ELR (cell line): ENCODE data around the gene CALM1.

Experiments used
- DNase-seq: peaks from one replicate; pipeline ENCODE4 v3.0.0-alpha.2; 2015; ENCODE audit warnings: low read depth

The CALM1 gene

GRCh38 chr14:90443161-90444076 lies 46.6 kb downstream of the CALM1 start:
- DNase-seq = no peak

- DNase-seq = peak; percentile 27
Measured at GRCh38 chr14:90444077-90444696, 47.4 kb downstream of the CALM1 start.

- DNase-seq = no peak
Measured at GRCh38 chr14:90445011-90445410, 48.2 kb downstream of the CALM1 start.

GRCh38 chr14:90446405-90446804 lies 49.6 kb downstream of the CALM1 start:
- DNase-seq = no peak

- peak; percentile 9 for DNase-seq
Measured at GRCh38 chr14:90447720-90448497, 51.1 kb downstream of the CALM1 start.

GRCh38 chr14:90449411-90449810 lies 52.6 kb downstream of the CALM1 start:
- no peak for DNase-seq

GRCh38 chr14:90450151-90450550 lies 53.3 kb downstream of the CALM1 start:
- no peak for DNase-seq

- no peak for DNase-seq
Measured at GRCh38 chr14:90450667-90451066, 53.8 kb downstream of the CALM1 start.

GRCh38 chr14:90451443-90451842 lies 54.6 kb downstream of the CALM1 start:
- no peak for DNase-seq

- DNase-seq = no peak
Measured at GRCh38 chr14:90451961-90452360, 55.1 kb downstream of the CALM1 start.

- DNase-seq = no peak
Measured at GRCh38 chr14:90452366-90452765, 55.5 kb downstream of the CALM1 start.

GRCh38 chr14:90453401-90453951 lies 56.6 kb downstream of the CALM1 start:
- DNase-seq = no peak

GRCh38 chr14:90454041-90455000 lies 57.5 kb downstream of the CALM1 start:
- DNase-seq = peak; percentile 74

- no peak for DNase-seq
Measured at GRCh38 chr14:90455100-90455571, 58.3 kb downstream of the CALM1 start.

- no peak for DNase-seq
Measured at GRCh38 chr14:90456551-90456950, 59.7 kb downstream of the CALM1 start.

- DNase-seq = no peak
Measured at GRCh38 chr14:90457186-90457585, 60.4 kb downstream of the CALM1 start.
